Left hindlimb (tissue), 1 donor: ENCODE measurements around the gene KMT5B.
"Not testable (repeated sequence)": the region's sequence is repeated elsewhere in the genome, so short reads cannot be mapped to it uniquely, and the experiment has no call there.

Experiments
- DNase-seq: peaks from one replicate; pipeline ENCODE4 v3.0.0-alpha.2; 2018

The KMT5B gene

GRCh38 chr11:68213135-68213515 lies at the start of gene KMT5B:
Gene KMT5B (minus strand): TSS chr11:68213296. CDS start chr11:68190076, 23,220 bp downstream.
- DNase-seq, result peak; percentile 81

GRCh38 chr11:68262544-68262827 lies 49.4 kb upstream of the KMT5B start:
- DNase-seq, result no peak

- no peak for DNase-seq
These were observed 48.9 kb upstream of the KMT5B start for GRCh38 chr11:68261749-68262543.

GRCh38 chr11:68261006-68261405 lies 47.9 kb upstream of the KMT5B start:
- no peak for DNase-seq

GRCh38 chr11:68260484-68260883 lies 47.4 kb upstream of the KMT5B start:
- no peak for DNase-seq

- DNase-seq, result no peak
These were observed 46.2 kb upstream of the KMT5B start for GRCh38 chr11:68259122-68259959.

- no peak for DNase-seq
These were observed 45.3 kb upstream of the KMT5B start for GRCh38 chr11:68258363-68258765.

GRCh38 chr11:68257477-68258362 lies 44.6 kb upstream of the KMT5B start:
- DNase-seq, result peak; percentile 94

- no peak for DNase-seq
These were observed 43.2 kb upstream of the KMT5B start for GRCh38 chr11:68256331-68256741.

- DNase-seq, result no peak
These were observed 42.4 kb upstream of the KMT5B start for GRCh38 chr11:68255526-68255925.

- DNase-seq, result no peak
These were observed 41.3 kb upstream of the KMT5B start for GRCh38 chr11:68254421-68254820.

GRCh38 chr11:68251765-68252164 lies 38.7 kb upstream of the KMT5B start:
- DNase-seq, result no peak

- DNase-seq, result not testable (repeated sequence)
These were observed 31.8 kb upstream of the KMT5B start for GRCh38 chr11:68244912-68245311.

GRCh38 chr11:68243847-68244246 lies 30.8 kb upstream of the KMT5B start:
- not testable (repeated sequence) for DNase-seq

- DNase-seq, result no peak
These were observed 29.5 kb upstream of the KMT5B start for GRCh38 chr11:68242616-68243015.

GRCh38 chr11:68231621-68232020 lies 18.5 kb upstream of the KMT5B start:
- no peak for DNase-seq

GRCh38 chr11:68229601-68230000 lies 16.5 kb upstream of the KMT5B start:
- DNase-seq, result no peak

- DNase-seq, result no peak
These were observed 13.3 kb upstream of the KMT5B start for GRCh38 chr11:68226421-68226820.

GRCh38 chr11:68224606-68225005 lies 11.5 kb upstream of the KMT5B start:
- DNase-seq, result no peak

- DNase-seq, result no peak
These were observed 10.2 kb upstream of the KMT5B start for GRCh38 chr11:68223275-68223674.

GRCh38 chr11:68221406-68221805 lies 8.3 kb upstream of the KMT5B start:
- DNase-seq, result no peak

- no peak for DNase-seq
These were observed 3.3 kb upstream of the KMT5B start for GRCh38 chr11:68216171-68216938.
